Caco-2 (cell line): Measurements from ENCODE around the gene GJC3. TPM values are rescaled to one million over a fixed set of nuclear protein-coding genes. Genes with fewer than 3 reads are reported as not detected.

Experiments
- BruUV-seq: library from RNA; stranded (reverse); fragments of 400-500 nt; replicated peaks from 2 replicates; lab custom pipeline; 2021; lab: Mats Ljungman, UMichigan
- CTCF ChIA-PET: fragments of 300-600 bp; sonication (Branson Sonifier 250); formaldehyde crosslinking; loops from one replicate; lab custom pipeline; 2022; ENCODE audit warnings: antibody characterized with exemption; lab: Charles Lee
- POLR2A ChIA-PET: fragments of 300-600 bp; sonication (Branson Sonifier 250); formaldehyde crosslinking; loops from one replicate; lab custom pipeline; 2022; ENCODE audit warnings: antibody characterized with exemption; lab: Charles Lee
- DNase-seq, 2 experiments: peaks; one replicate each; pipeline versions ENCODE4 v3.0.0 to v3.0.0-alpha.2; 2020 to 2022
- H3K27me3 ChIP-seq: replicated peaks from 2 replicates; pipeline ENCODE4 v1.6.0; 2011; ENCODE audit warnings: low read length; ENCODE audit not compliant: control insufficient read depth, insufficient read depth
- H3K36me3 ChIP-seq: 2 replicates; pipeline ENCODE4 v1.5.1; 2011; ENCODE audit warnings: low read length; ENCODE audit not compliant: control insufficient read depth, insufficient read depth
- H3K4me1 ChIP-seq: fragments of 250-450 bp; sonication (Bioruptor Pico); 2 replicates; pipeline ENCODE4 v1.5.1; 2020; ENCODE audit warnings: mild to moderate bottlenecking
- H3K4me3 ChIP-seq: 2 replicates; pipeline ENCODE4 v1.5.1; 2011; ENCODE audit warnings: low read depth, mild to moderate bottlenecking, control low read depth, low read length
- H3K9me3 ChIP-seq: fragments of 250-450 bp; sonication (Bioruptor Pico); 2 replicates; pipeline ENCODE4 v1.5.1; 2020; ENCODE audit warnings: mild to moderate bottlenecking, moderate library complexity
- H3K27ac Mint-ChIP-seq: one replicate; pipeline ENCODE4 v1.8.0; 2022; ENCODE audit warnings: mixed read lengths; ENCODE audit not compliant: unreplicated experiment
- H3K27me3 Mint-ChIP-seq: one replicate; pipeline ENCODE4 v1.8.0; 2022; ENCODE audit warnings: mixed read lengths; ENCODE audit not compliant: insufficient read depth, unreplicated experiment
- H3K36me3 Mint-ChIP-seq: one replicate; pipeline ENCODE4 v1.8.0; 2022; ENCODE audit warnings: mild to moderate bottlenecking, mixed read lengths; ENCODE audit not compliant: insufficient read depth, unreplicated experiment
- H3K4me1 Mint-ChIP-seq: one replicate; pipeline ENCODE4 v1.8.0; 2022; ENCODE audit warnings: low read depth, mixed read lengths; ENCODE audit not compliant: unreplicated experiment
- H3K4me3 Mint-ChIP-seq: one replicate; pipeline ENCODE4 v1.8.0; 2022; ENCODE audit warnings: mild to moderate bottlenecking, moderate library complexity, mixed read lengths; ENCODE audit not compliant: unreplicated experiment
- H3K9me3 Mint-ChIP-seq: one replicate; pipeline ENCODE4 v1.8.0; 2022; ENCODE audit warnings: mixed read lengths; ENCODE audit not compliant: unreplicated experiment
- CTCF ChIP-seq, 2 experiments: fragments of 200-600 bp in 1 of 2; IDR thresholded peaks; 1 replicate in 1 of 2; 2 replicates in 1 of 2; pipeline versions ENCODE4 v1.5.1 to v1.8.0; 2011 to 2022; ENCODE audit warnings: antibody characterized with exemption in 1 of 2, control low read depth in 1 of 2, inconsistent platforms in 1 of 2, low read depth in 1 of 2, low read length in 1 of 2, mild to moderate bottlenecking in 1 of 2, moderate library complexity in 1 of 2; ENCODE audit not compliant: insufficient read depth in 1 of 2, severe bottlenecking in 1 of 2, unreplicated experiment in 1 of 2
- intact Hi-C: fragments of 100-400 bp; cut with micrococcal nuclease; formaldehyde crosslinking; loops from one replicate; pipeline ENCODE4 v1.10.0; 2022; ENCODE audit not compliant: unreplicated experiment
- total RNA-seq: library from RNA; stranded (reverse); gene quantifications from 2 replicates; pipeline ENCODE4 v1.2.3, GENCODE V29; 2022

Gene GJC3
- total RNA-seq, 1 experiment from 2014 or later, result 0.27 TPM

- Histone ChIP-seq H3K4me3 (no peak overlapping the region), H3K9me3 (peaks cover 7% of the 10 kb centered on the region; the same call in 1 of the 2 replicates), H3K4me1 (no peaks in the 10 kb centered on the region), H3K27me3 (no peaks in the 10 kb centered on the region), H3K36me3 (no peaks in the 10 kb centered on the region)
- no peak for TF ChIP-seq CTCF (IDR thresholded peaks at IDR 0.05; ENCODE audit: insufficient read depth in 1 of 2, low read depth in 1 of 2, low read length in 1 of 2, severe bottlenecking in 1 of 2, unreplicated experiment in 1 of 2)
- no peaks in the 10 kb centered on the region for H3K36me3 Mint-ChIP-seq
- H3K4me1 Mint-ChIP-seq, result no peaks in the 10 kb centered on the region
- no peak for DNase-seq
- ChIA-PET CTCF (no interaction called here), POLR2A (no interaction called here)
- H3K9me3 Mint-ChIP-seq, result peaks cover 17% of the 10 kb centered on the region
- BruUV-seq, result no TSS peak
- no peak overlapping the region for H3K27ac Mint-ChIP-seq
- no peak overlapping the region for H3K4me3 Mint-ChIP-seq
- intact Hi-C loops, result no loop called here
- H3K27me3 Mint-ChIP-seq, result peaks cover 1% of the 10 kb centered on the region
Measured at GRCh38 chr7:99947608-99948007, 18.2 kb upstream of the GJC3 start.

GRCh38 chr7:99944497-99945070, 15.2 kb upstream of the GJC3 start:
- H3K36me3 Mint-ChIP-seq, result no peaks in the 10 kb centered on the region
- TF ChIP-seq CTCF (IDR thresholded peaks at IDR 0.05; ENCODE audit: insufficient read depth in 1 of 2, low read depth in 1 of 2, low read length in 1 of 2, severe bottlenecking in 1 of 2, unreplicated experiment in 1 of 2), result no peak
- ChIA-PET CTCF (no interaction called here), POLR2A (no interaction called here)
- intact Hi-C loops, result no loop called here
- Histone ChIP-seq H3K4me3 (no peak overlapping the region), H3K27me3 (no peaks in the 10 kb centered on the region), H3K4me1 (no peaks in the 10 kb centered on the region), H3K9me3 (no peaks in the 10 kb centered on the region), H3K36me3 (no peaks in the 10 kb centered on the region)
- H3K4me1 Mint-ChIP-seq, result no peaks in the 10 kb centered on the region
- no peak overlapping the region for H3K4me3 Mint-ChIP-seq
- DNase-seq, result no peak
- H3K9me3 Mint-ChIP-seq, result peaks cover 12% of the 10 kb centered on the region
- no peak overlapping the region for H3K27ac Mint-ChIP-seq
- peaks cover 2% of the 10 kb centered on the region for H3K27me3 Mint-ChIP-seq
- BruUV-seq, result no TSS peak

GRCh38 chr7:99943641-99944496, 14.4 kb upstream of the GJC3 start:
- no peaks in the 10 kb centered on the region for H3K36me3 Mint-ChIP-seq
- ChIA-PET POLR2A (no interaction called here), CTCF (no interaction called here)
- H3K4me1 Mint-ChIP-seq, result no peaks in the 10 kb centered on the region
- peaks cover 12% of the 10 kb centered on the region for H3K9me3 Mint-ChIP-seq
- TF ChIP-seq CTCF (IDR thresholded peaks at IDR 0.05; ENCODE audit: insufficient read depth in 1 of 2, low read depth in 1 of 2, low read length in 1 of 2, severe bottlenecking in 1 of 2, unreplicated experiment in 1 of 2), result no peak
- no peak for DNase-seq
- peaks cover 2% of the 10 kb centered on the region for H3K27me3 Mint-ChIP-seq
- no TSS peak for BruUV-seq
- H3K27ac Mint-ChIP-seq, result no peak overlapping the region
- no peaks in the 10 kb centered on the region for H3K27me3 ChIP-seq
- intact Hi-C loops, result no loop called here
- peaks cover under 1% of the 10 kb centered on the region; the same call in 1 of the 2 replicates for H3K9me3 ChIP-seq
- H3K36me3 ChIP-seq, result no peaks in the 10 kb centered on the region
- no peak overlapping the region for H3K4me3 ChIP-seq
- no peaks in the 10 kb centered on the region for H3K4me1 ChIP-seq
- H3K4me3 Mint-ChIP-seq, result no peak overlapping the region
